ACHN (cell line): Measurements from ENCODE around the gene ANP32B.
"Not testable (repeated sequence)": the region's sequence is repeated elsewhere in the genome, so short reads cannot be mapped to it uniquely, and the experiment has no call there.

Experiments
- DNase-seq: peaks from one replicate; pipeline ENCODE4 v3.0.0-alpha.2; 2015
- in situ Hi-C: cut with HindIII; loops from 2 replicates; pipeline ENCODE4 v1.10.0; 2017; ENCODE audit warnings: low sequenced_read_pairs, low pct_ligation_motif_present, low pct_unique_long_range_greater_than_20kb

The ANP32B gene

GRCh38 chr9:98011122-98011521 lies 28.0 kb downstream of the ANP32B start:
- in situ Hi-C loops = no loop called here
- DNase-seq = no peak

DNA sequence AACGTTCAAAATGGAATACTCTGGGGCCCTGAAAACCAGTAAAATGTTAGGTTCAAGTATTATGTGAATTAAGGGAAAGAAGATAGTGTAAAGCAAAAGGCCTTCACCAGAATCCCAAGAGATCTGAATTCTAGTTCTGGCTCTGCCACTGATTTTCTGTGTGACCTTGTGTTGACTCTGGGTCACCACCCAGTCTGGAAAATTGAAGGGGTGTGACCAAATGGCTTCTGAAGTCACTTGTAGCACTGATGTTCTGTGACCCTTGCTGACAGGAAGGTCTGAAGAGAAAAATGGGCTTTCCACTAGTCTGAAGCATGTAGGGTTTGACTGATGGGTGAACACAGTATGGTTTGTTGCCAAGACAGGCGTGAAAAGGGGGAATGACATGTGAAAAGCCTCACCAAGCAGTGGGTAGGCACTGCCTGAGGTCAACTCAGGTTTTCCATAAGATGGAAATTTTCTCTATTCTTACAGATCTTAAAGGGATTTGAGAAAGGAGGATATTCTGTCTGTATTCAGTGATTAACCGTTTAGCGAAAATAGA lies 33.1 kb downstream of the ANP32B start:
- in situ Hi-C loops = no loop called here
- no peak for DNase-seq

DNA sequence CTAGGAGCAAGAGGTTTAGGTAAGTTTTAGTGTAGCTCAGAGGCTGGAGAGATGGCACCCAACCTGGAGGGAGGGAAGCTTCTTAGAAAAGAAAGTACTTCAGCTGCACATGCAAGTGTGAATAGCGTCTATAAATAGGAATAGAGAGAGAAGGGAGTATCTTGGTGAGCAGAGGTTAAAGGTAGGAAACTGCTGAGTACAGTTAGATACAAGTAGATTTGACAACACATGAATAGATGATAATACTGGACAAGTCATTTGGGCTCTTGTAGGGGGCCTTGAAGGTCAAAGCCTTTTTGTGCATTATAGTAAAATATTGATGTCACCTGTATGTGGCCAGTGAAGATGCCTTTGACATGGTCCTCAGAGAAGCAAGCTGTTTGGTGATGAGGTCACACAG lies 34.2 kb downstream of the ANP32B start:
- no peak for DNase-seq
- in situ Hi-C loops = no loop called here

DNA sequence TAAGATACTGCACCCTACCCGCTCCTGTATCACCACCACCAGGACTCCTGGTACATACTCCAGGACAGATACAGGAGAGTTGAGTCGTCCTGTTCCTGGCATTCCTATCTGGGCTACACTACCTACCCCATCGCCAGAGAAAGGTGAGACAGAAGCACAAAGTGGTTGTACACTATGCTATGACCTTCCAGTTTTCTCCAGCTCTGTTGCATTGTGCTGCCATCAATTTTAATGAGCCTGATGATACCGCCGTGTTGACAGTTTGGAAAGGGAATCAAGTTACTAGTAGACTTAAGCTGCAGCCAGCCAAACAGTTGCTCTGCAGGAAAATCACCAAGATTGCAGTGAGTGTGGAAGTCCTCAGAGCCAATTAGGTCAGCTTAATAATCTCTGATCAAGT lies 35.2 kb downstream of the ANP32B start:
- in situ Hi-C loops = no loop called here
- no peak for DNase-seq

DNA sequence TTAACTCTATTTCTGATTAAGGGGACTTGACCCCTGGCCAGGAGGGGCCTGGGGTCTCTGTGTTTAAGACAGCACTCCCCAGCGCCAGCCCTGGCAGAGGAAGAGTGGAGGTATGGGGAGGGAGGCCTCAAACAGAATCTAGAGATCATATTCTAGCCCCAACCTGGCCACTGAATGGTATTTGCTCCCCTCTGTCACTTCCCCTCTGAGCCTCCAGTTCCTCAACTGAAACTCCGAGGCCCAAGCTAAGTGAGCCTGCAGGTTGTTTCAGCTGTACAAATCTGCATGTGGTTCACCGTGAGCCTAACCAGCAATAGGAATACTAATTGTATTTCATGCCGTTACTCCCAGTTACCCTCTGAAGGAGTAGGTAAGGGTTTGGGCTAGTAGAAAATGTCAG lies 36.0 kb downstream of the ANP32B start:
- in situ Hi-C loops = no loop called here
- no peak for DNase-seq

DNA sequence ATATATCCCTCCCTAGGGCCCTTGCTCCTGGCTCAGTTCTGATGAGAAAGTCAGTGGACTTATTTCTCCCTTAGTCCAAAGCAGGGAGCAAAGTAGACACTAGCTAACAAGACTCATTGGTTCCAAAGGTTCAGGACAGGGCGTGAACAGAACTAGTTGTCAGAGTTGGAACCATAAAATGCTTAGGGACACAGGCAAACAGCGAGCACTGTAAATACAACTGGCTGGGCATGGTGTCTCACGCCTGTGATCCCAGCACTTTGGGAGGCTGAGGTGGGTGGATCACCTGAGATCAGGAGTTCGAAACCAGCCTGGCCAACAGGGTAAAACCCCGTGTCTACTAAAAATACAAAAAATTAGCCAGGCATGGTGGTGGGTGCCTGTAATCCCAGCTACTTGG lies 36.7 kb downstream of the ANP32B start:
- DNase-seq, in situ Hi-C loops: not testable (repeated sequence)

- in situ Hi-C loops = no loop called here
- DNase-seq = no peak
Measured at GRCh38 chr9:98020476-98021145, 37.5 kb downstream of the ANP32B start.

GRCh38 chr9:98021306-98022040 lies 38.3 kb downstream of the ANP32B start:
- no peak for DNase-seq
- in situ Hi-C loops = no loop called here

GRCh38 chr9:98022447-98022846 lies 39.3 kb downstream of the ANP32B start:
- DNase-seq = no peak
- in situ Hi-C loops = no loop called here

DNA sequence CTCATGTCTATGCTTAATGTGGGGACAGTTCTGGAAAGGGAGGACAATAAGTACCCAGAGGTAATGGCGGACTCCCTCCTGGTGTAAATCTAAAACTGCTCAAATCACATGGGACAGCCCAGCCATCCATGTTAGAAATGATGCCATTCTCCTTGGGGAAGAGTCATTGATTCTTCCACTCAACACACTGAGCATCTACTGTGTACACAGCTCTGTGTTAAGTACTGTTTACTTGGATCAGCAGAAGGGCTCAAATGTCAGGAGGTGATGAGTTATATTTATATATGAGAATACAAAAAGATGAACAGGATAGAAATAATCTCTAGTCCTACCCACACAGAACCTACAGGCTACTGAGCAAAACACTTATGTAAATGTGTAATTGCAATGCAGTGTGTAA lies 41.6 kb downstream of the ANP32B start:
- no peak for DNase-seq
- in situ Hi-C loops = no loop called here

- no peak for DNase-seq
- in situ Hi-C loops = no loop called here
Measured at GRCh38 chr9:98031169-98031568, 48.0 kb downstream of the ANP32B start.

GRCh38 chr9:98031935-98032334 lies 48.8 kb downstream of the ANP32B start:
- in situ Hi-C loops = no loop called here

DNA sequence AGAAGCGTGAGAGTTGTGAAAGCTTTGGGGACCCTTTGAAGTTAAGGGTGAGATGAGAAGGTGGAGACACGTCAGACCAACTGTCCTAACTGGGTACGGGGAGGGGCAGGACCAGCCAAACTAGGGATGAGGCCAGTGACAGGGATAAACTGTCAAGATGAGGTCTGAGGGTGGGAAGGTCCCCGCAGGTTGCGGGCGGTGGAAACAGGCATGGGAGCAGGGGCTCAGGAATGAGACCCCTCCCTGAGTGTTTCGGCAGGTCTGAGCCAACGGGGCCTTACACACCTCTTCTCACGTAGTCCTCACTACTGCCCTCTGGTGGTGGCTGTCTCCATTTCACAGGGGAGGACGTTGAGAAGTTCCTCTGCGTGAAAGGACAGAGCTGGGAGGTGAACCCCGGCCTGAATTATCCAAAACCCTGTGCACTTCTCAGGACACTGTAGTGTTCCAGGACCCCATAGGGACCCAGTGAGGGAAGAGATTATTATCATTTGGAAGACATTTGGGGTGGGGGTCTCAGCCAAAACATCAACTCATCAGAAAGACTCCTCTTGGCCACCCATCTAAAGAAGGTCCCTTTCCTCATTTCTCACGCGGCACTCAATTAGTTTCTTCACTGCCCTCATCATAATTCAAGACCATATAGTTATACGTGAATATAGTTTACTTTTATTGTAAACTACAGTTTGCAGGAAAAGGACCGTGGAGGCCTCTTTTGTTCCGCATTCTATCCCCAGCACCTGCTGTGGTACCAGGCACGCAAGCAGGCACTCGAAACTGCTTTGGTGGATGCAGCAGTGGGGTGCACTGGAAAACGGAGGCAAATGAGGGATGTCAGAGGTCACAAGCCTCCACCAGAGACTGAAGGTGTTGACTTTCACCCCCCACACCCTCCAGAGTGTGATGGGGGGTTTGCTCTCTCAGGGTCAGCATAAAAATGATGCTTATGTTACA lies 51.7 kb downstream of the ANP32B start:
- DNase-seq = peak; percentile 62
- in situ Hi-C loops = no loop called here

More at GRCh38 chr9:98031935-98032334, 48.8 kb downstream of the ANP32B start:
- DNase-seq = no peak

DNA sequence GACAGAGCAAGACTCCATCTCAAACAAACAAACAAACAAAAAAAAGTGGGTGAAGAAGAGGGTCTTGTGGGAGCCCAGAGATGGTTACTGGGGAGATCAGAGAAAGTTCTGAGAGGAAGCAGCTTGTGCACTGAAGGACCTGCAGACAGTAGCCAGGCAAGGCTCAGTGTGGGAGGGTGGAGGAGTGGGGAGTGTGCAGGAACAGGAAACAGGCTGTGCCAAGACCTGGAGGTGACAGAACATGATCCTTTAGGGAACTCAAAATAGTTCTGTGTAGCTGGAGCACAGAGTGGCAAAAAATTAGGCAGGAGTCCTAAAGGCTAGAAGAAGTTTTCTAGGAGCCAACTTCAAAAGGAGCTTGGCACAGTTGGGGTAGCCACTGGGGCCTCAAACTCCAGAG lies 54.2 kb downstream of the ANP32B start:
- in situ Hi-C loops = no loop called here
- no peak for DNase-seq

- in situ Hi-C loops = no loop called here
- no peak for DNase-seq
Measured at GRCh38 chr9:98038958-98039357, 55.8 kb downstream of the ANP32B start.

DNA sequence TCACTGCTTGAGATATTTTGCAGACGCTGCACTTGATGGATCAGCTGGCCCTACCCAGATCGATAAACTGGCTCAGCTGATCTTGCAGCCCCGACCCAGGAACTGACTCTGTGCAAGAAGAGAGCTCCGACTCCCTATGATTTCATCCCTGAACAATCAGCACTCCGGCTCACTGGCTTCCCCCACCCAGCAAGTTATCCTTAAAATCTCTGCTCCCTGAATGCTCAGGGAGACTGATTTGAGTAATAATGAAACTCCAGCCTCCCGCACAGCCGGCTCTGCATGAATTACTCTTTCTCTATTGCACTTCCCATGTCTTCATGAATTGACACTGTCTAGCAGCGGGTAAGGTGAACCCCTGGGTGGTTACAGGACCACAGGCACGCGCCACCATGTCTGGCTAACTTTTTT lies 56.5 kb downstream of the ANP32B start:
- DNase-seq = no peak
- in situ Hi-C loops = no loop called here

DNA sequence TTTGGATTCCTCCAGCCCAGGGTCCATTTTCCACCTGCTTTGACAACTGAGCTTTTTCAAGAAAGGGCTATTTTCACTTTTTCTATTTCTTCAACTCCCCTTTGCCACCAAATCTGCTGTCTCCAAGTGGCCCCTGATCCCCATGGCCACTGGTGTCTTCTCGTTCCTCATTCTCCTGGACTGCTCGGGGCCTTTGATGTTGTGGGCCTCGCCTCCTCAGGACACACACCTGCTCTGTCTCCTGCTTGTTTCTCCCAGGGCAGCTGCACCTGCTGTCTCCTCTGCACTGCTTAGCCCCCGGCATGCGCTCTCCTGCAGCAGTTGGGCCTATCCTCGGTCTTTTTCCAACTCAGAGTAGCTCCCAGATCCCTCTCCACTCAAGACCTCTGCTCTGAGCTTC lies 57.1 kb downstream of the ANP32B start:
- in situ Hi-C loops = no loop called here
- no peak for DNase-seq

GRCh38 chr9:98043915-98044314 lies 60.8 kb downstream of the ANP32B start:
- in situ Hi-C loops = no loop called here
- no peak for DNase-seq
